Epithelial cell of proximal tubule (primary cell): ENCODE data around the gene NKX6-2. TPM values are rescaled to one million over a fixed set of nuclear protein-coding genes. Genes with fewer than 3 reads are reported as not detected.

Experiments used
- DNase-seq: peaks from one replicate; pipeline ENCODE4 v3.0.0-alpha.2; 2011; ENCODE audit warnings: low read depth
- H3K4me3 ChIP-seq: 2 replicates; pipeline ENCODE4 v1.5.1; 2011; ENCODE audit warnings: low read depth, mild to moderate bottlenecking, low read length
- total RNA-seq: library from RNA; depleted of rRNA; stranded (reverse); fragments of >200 nt; gene quantifications from 2 replicates; pipeline ENCODE4 v1.2.3, GENCODE V29; 2015
- TF ChIP-seq, protein P1 (sequence below): conservative IDR thresholded peaks from 2 replicates; pipeline ENCODE4 v1.5.1; 2012; ENCODE audit warnings: low read depth, mild to moderate bottlenecking, low read length

NKX6-2 gene
- total RNA-seq, 1 donor from 2014 or later: 1.2 TPM

DNA sequence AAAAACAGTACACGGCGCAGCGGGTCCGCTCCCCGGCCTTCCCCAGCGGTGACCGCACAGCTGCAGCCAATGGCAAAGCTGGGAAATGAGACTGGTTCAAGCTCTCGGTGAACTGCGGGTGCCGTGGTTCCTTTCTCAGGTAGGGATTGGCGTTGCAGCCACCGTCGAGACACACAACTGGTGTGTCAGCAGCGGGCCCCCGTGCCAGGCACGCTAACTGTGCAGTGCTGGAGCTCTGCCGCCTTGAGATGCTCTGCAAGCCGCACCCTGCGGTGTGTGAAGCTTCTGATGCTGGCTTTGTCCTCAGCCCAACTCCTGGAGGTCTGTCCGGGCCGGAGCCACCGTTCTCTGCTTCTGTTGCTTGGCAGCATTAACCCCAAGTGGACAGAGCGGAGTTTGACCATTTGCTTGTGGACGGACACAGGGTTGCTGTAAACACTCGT is 20.6 kb upstream of the NKX6-2 start:
- no peak overlapping the region for H3K4me3 ChIP-seq
- no peak for DNase-seq
- TF ChIP-seq, protein P1, sequence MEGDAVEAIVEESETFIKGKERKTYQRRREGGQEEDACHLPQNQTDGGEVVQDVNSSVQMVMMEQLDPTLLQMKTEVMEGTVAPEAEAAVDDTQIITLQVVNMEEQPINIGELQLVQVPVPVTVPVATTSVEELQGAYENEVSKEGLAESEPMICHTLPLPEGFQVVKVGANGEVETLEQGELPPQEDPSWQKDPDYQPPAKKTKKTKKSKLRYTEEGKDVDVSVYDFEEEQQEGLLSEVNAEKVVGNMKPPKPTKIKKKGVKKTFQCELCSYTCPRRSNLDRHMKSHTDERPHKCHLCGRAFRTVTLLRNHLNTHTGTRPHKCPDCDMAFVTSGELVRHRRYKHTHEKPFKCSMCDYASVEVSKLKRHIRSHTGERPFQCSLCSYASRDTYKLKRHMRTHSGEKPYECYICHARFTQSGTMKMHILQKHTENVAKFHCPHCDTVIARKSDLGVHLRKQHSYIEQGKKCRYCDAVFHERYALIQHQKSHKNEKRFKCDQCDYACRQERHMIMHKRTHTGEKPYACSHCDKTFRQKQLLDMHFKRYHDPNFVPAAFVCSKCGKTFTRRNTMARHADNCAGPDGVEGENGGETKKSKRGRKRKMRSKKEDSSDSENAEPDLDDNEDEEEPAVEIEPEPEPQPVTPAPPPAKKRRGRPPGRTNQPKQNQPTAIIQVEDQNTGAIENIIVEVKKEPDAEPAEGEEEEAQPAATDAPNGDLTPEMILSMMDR: no peak

DNA sequence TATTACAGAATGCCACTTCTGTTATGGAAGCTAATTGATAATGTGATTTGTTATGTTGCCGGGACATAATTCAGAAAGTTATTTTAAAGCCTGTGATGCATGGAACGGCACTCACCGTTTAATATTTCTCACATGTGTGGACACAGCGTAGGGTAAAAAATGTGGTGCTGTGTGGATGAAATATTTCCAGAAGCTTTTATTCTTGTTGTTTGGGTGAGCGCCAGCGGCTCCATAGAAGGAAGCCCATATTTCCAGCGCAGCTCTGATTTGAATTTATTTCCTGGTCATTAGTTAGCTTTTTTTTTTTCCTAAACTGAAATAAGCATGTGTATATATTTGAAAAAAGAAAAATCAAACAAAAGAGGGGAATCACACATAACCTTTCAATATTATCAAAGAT is 20.2 kb upstream of the NKX6-2 start:
- no peak for DNase-seq
- H3K4me3 ChIP-seq: no peak overlapping the region
- TF ChIP-seq, protein P1: no peak

DNA sequence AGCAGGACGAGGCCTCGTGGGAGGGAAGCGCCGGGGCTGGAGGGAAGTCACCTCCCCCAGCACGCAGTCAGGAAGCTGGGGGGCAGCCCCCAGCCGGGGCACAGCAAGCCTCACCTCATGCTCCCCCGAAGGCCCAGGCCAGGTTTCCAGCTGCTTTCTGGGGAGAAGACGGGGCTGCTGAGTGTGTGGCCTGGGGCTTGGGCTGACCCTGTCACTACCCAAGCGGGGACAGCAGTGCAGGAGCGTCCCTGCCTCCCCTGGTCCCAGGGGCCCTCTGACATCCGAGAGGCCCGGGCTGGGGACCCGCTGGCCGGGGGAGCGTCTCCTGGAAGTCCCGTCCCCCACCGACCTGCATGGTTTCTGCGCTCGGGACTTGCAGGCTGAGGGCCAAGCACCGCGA is 19.7 kb upstream of the NKX6-2 start:
- no peak for DNase-seq
- TF ChIP-seq, protein P1: no peak
- no peak overlapping the region for H3K4me3 ChIP-seq

DNA sequence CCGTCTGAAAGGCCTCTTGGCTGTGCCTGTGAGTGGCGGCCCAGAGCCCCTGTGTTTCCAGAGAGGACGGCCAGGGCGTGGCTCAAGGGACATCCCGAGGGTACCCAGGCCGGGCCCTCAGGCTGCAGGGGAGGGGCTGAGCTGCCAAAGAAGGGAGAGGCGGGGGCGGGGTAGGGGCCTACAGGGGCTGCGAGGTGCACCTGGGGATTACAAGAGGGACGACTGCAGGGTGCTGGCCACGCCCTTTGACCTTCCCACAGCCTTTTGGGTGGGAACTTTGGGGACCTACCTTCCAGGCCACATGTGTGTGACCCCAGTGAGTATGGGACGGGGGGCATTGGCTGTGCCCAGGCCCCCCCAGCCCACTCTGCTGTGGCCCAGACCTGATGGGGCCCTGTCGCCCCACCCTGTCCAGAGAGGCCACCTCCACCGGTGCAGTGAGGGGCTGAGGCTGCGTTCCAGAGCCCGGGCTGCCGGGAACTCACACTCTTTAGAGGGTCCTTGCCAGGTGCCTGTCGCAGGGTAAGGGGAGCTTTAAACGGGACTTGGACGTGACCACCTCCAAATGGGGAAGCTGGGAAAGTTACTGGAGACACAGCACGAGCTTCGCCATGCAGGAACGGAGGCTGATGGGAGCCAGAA is 19.0 kb upstream of the NKX6-2 start:
- DNase-seq: no peak
- TF ChIP-seq, protein P1: no peak
- no peak overlapping the region for H3K4me3 ChIP-seq

DNA sequence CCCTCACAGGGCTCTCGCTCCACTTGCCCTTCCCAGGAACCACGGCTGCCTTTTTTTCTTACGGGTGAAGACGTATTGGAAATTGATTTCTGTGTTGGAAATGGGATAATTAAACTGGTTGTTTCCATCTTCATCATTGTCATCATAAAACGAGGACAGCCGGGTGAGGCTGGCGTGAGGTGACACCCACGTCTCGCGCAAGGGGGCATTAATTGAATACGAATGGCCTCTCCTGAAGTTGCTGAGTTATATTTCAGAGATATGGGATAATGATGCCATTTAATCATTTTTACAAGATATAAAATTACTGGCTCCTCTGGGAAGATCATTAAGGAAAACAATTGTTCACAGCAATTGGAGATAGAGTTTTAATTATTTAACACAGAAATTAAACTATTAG is 18.3 kb upstream of the NKX6-2 start:
- TF ChIP-seq, protein P1: no peak

DNA sequence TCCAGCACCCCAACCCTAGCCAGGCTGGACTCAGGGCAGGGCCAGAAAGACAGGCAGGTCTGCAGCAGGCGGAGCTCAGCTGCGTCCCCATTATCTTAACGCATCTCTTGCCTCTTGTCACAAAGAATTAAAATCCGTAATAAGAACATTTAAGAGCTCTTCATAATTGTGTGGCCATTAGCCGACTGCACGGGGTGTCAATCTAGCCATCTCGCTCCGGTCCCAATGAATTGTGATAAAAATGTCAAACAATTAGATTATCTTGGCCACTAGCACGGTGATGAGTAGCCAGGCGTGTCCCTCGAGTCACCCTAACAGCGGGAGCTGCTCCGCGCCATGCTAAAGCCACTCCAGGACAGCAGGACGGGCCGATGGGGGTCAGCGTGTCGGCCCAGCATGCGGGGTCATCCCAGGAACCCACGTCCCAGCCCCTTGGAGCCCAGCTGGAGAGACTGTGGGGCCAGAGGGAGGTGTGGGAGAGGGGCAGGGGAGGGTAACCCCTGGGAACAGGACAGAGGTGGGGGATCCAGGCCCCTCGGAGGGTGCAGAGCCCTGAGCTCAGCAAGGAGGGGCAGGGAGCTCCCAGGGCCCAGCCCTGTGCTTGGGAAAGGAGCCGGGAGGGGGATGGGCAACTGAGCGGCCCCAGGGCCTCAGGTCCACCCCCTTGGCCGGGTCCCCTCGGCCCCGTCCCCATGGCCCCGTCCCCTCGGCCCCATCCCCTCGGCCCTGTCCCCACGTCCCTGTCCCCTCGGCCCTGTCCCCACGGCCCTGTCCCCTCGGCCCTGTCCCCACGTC is 17.7 kb upstream of the NKX6-2 start:
- DNase-seq: no peak
- TF ChIP-seq, protein P1: no peak
- no peak overlapping the region for H3K4me3 ChIP-seq

More for the DNA sequence above, 18.3 kb upstream of the NKX6-2 start:
- no peak for DNase-seq
- H3K4me3 ChIP-seq: no peak overlapping the region
